NCI-H345 (cell line): ENCODE results near the gene C1orf35.

Experiments
- DNase-seq: peaks from one replicate; lab custom pipeline; 2025; lab: John Stamatoyannopoulos, UW

Gene C1orf35

GRCh38 chr1:228063251-228064191 is 39.6 kb downstream of the C1orf35 start:
- no peak for DNase-seq

GRCh38 chr1:228062812-228063211 is 40.3 kb downstream of the C1orf35 start:
- DNase-seq = no peak

- DNase-seq = no peak
Observed at GRCh38 chr1:228062085-228062791, 40.9 kb downstream of the C1orf35 start.

GRCh38 chr1:228061411-228062084 is 41.6 kb downstream of the C1orf35 start:
- no peak for DNase-seq

GRCh38 chr1:228060458-228061190 is 42.5 kb downstream of the C1orf35 start:
- peak; percentile 50 for DNase-seq

GRCh38 chr1:228059634-228060457 is 43.3 kb downstream of the C1orf35 start:
- DNase-seq = peak; percentile 99

DNA sequence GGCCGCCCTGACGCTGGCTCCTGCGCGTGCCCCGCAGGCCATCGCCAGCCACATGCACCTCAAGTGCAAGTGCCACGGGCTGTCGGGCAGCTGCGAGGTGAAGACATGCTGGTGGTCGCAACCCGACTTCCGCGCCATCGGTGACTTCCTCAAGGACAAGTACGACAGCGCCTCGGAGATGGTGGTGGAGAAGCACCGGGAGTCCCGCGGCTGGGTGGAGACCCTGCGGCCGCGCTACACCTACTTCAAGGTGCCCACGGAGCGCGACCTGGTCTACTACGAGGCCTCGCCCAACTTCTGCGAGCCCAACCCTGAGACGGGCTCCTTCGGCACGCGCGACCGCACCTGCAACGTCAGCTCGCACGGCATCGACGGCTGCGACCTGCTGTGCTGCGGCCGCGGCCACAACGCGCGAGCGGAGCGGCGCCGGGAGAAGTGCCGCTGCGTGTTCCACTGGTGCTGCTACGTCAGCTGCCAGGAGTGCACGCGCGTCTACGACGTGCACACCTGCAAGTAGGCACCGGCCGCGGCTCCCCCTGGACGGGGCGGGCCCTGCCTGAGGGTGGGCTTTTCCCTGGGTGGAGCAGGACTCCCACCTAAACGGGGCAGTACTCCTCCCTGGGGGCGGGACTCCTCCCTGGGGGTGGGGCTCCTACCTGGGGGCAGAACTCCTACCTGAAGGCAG is 44.0 kb downstream of the C1orf35 start:
- DNase-seq = peak; percentile 45

DNA sequence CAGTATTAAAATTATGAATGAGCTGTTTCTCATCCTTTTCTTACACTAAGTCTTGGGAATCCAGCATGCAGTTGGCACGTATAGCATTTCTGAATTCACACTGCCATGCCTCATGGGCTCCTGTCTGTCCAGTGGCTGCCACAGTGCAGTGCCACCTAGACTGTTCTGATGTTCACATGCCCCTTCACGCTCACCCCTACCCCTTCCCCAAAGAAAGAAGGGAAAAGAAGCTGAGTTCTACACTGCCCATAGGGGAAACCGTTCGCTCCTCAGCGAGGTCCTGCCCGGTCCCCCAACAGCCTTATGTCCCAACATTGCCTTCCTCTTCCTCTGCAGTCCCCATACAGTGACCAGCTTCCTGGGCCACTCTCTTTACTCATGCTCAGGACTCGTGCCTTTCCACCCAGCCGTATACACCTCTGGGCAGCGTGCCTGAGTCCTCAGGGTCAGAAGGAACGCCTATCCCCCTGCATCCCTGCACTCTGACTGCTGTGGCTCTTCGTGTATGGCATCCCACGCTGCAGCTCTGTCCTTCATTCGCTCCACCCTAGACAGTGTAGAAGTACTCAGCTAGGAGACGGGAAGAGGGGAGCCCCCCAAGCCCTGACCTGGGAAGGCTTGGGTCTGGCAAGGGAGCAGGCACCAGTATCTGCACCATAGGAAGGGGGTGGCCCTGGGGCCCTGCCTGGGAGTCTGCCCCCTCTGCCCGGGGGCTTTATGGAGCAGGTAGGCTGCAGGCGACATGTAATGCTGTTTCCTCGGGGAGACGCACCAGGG is 44.8 kb downstream of the C1orf35 start:
- DNase-seq = no peak
